HCT116 (cell line): Measurements from ENCODE around the gene ZNF319. TPM values are rescaled to one million over a fixed set of nuclear protein-coding genes. Genes with fewer than 3 reads are reported as not detected.

Experiments used
- ATAC-seq: fragments of 200-7000 bp; cut with Tn5 transposase; 2 replicates; pipeline ENCODE4 v1.9.1; 2020; ENCODE audit warnings: mild to moderate bottlenecking, moderate library complexity
- BruUV-seq: library from RNA; stranded (reverse); fragments of 400-500 nt; replicated peaks from 2 replicates; lab custom pipeline; 2021; lab: Mats Ljungman, UMichigan
- CTCF ChIA-PET: fragments of 300-600 bp; sonication (Branson Sonifier 250); formaldehyde crosslinking; loops from one replicate; lab custom pipeline; 2021; ENCODE audit warnings: antibody characterized with exemption; lab: Charles Lee
- POLR2A ChIA-PET: fragments of 300-600, 350-600 bp; sonication (Branson Sonifier 250); formaldehyde crosslinking; loops from one replicate; lab custom pipeline; 2021; ENCODE audit warnings: antibody characterized with exemption; lab: Charles Lee
- RAD21 ChIA-PET, 2 experiments: fragments of 300-600 bp; sonication (Branson Sonifier 250); formaldehyde crosslinking; loops; one replicate each; lab custom pipeline; 2023; ENCODE audit warnings: low total read pairs in 2 of 2; ENCODE audit not compliant: uncharacterized antibody in 2 of 2, unreplicated experiment in 2 of 2, low non-redundant PET in 1 of 2; lab: Charles Lee
- DNase-seq: peaks from one replicate; pipeline ENCODE4 v3.0.0-alpha.2; 2010; ENCODE audit warnings: low read depth, low spot score
- H2AFZ ChIP-seq: fragments of 200-600 bp; shearing (Covaris generic), sonication (generic); 2 replicates; pipeline ENCODE4 v1.6.1; 2017; ENCODE audit warnings: low read depth, mixed run types, mixed read lengths, antibody characterized with exemption, low read length; ENCODE audit not compliant: poor library complexity, severe bottlenecking
- H3K27ac ChIP-seq: 2 replicates; pipeline ENCODE4 v1.5.1; 2012; ENCODE audit warnings: low read depth, low read length
- H3K27me3 ChIP-seq: fragments of 200-600 bp; sonication (generic); 2 replicates; pipeline ENCODE4 v1.6.1; 2016; ENCODE audit warnings: mixed run types, low read length, mixed read lengths; ENCODE audit not compliant: insufficient read depth
- H3K36me3 ChIP-seq, 2 experiments: fragments of 200-500 bp in 1 of 2; fragments of 200-600 bp in 1 of 2; sonication (Bioruptor generic) in 1 of 2; sonication (generic) in 1 of 2; 2 replicates each; pipeline versions ENCODE4 v1.5.1 to v1.6.1; 2014 to 2016; ENCODE audit warnings: low read length in 2 of 2, inconsistent platforms in 1 of 2, mixed read lengths in 1 of 2, mixed run types in 1 of 2; ENCODE audit not compliant: insufficient read depth in 2 of 2, control insufficient read depth in 1 of 2
- H3K4me1 ChIP-seq, 2 experiments: fragments of 200-600 bp in 1 of 2; sonication (generic) in 1 of 2; 2 replicates each; pipeline versions ENCODE4 v1.5.1 to v1.6.1; 2012 to 2017; ENCODE audit warnings: low read length in 2 of 2, inconsistent platforms in 1 of 2, mild to moderate bottlenecking in 1 of 2, mixed read lengths in 1 of 2, mixed run types in 1 of 2, moderate library complexity in 1 of 2; ENCODE audit not compliant: insufficient read depth in 2 of 2, control insufficient read depth in 1 of 2
- H3K4me2 ChIP-seq: fragments of 200-600 bp; sonication (generic); 2 replicates; pipeline ENCODE4 v1.6.1; 2017; ENCODE audit warnings: mixed run types, low read length, mixed read lengths
- H3K4me3 ChIP-seq, 2 experiments: fragments of 200-600 bp in 1 of 2; sonication (generic) in 1 of 2; replicated peaks in 1 of 2; 2 replicates each; pipeline ENCODE4 v1.5.1; 2011 to 2016; ENCODE audit warnings: low read length in 2 of 2, control low read depth in 1 of 2, low read depth in 1 of 2, mild to moderate bottlenecking in 1 of 2, mixed read lengths in 1 of 2, mixed run types in 1 of 2
- H3K79me2 ChIP-seq: fragments of 200-600 bp; sonication (generic); 2 replicates; pipeline ENCODE4 v1.6.1; 2017; ENCODE audit warnings: mild to moderate bottlenecking, mixed run types, low read length, moderate library complexity, mixed read lengths; ENCODE audit not compliant: insufficient read depth
- H3K9ac ChIP-seq: fragments of 200-600 bp; sonication (generic); 2 replicates; pipeline ENCODE4 v1.6.1; 2016; ENCODE audit warnings: low read length, mixed read lengths
- H3K9me2 ChIP-seq: fragments of 200-600 bp; sonication (generic), shearing (Covaris generic); 2 replicates; pipeline ENCODE4 v1.6.1; 2017; ENCODE audit warnings: mixed run types, mild to moderate bottlenecking, moderate library complexity; ENCODE audit not compliant: insufficient read depth
- H3K9me3 ChIP-seq, 2 experiments: fragments of 200-500 bp in 1 of 2; fragments of 200-600 bp in 1 of 2; sonication (Bioruptor generic) in 1 of 2; sonication (generic) in 1 of 2; 2 replicates each; pipeline ENCODE4 v1.6.1; 2014 to 2017; ENCODE audit warnings: low read length in 2 of 2, mixed read lengths in 2 of 2, inconsistent platforms in 1 of 2, low read depth in 1 of 2, mild to moderate bottlenecking in 1 of 2, mixed run types in 1 of 2, moderate library complexity in 1 of 2; ENCODE audit not compliant: control insufficient read depth in 1 of 2, insufficient read depth in 1 of 2
- H4K20me1 ChIP-seq: fragments of 200-600 bp; sonication (generic), shearing (Covaris generic); 2 replicates; pipeline ENCODE4 v1.6.1; 2017; ENCODE audit warnings: mixed run types, mild to moderate bottlenecking, moderate library complexity; ENCODE audit not compliant: insufficient read depth
- CTCF ChIP-seq, 3 experiments: fragments of 200-600 bp in 1 of 3; sonication (generic) in 1 of 3; IDR thresholded peaks in 2 of 3; conservative IDR thresholded peaks in 1 of 3; 2 replicates each; pipeline ENCODE4 v1.5.1; 2012 to 2017; ENCODE audit warnings: low read depth in 2 of 3, low read length in 2 of 3, antibody characterized with exemption in 1 of 3, borderline replicate concordance in 1 of 3, control low read depth in 1 of 3, mild to moderate bottlenecking in 1 of 3, mixed read lengths in 1 of 3, mixed run types in 1 of 3, moderate library complexity in 1 of 3; ENCODE audit not compliant: insufficient read depth in 1 of 3
- EGR1 ChIP-seq: IDR thresholded peaks from 2 replicates; pipeline ENCODE4 v1.6.1; 2012; ENCODE audit warnings: low read depth
- ELF1 ChIP-seq: IDR thresholded peaks from 2 replicates; pipeline ENCODE4 v1.6.1; 2012; ENCODE audit warnings: low read depth, borderline replicate concordance
- EZH2phosphoT487 ChIP-seq: fragments of 200-600 bp; IDR thresholded peaks from 2 replicates; pipeline ENCODE4 v1.6.1; 2018; ENCODE audit warnings: antibody characterized with exemption, borderline replicate concordance
- FOSL1 ChIP-seq: IDR thresholded peaks from 2 replicates; pipeline ENCODE4 v1.6.1; 2012; ENCODE audit warnings: low read depth
- MAX ChIP-seq: IDR thresholded peaks from 2 replicates; pipeline ENCODE4 v1.6.1; 2012
- RAD21 ChIP-seq: IDR thresholded peaks from 2 replicates; pipeline ENCODE4 v1.6.1; 2012; ENCODE audit warnings: low read depth, mild to moderate bottlenecking
- REST ChIP-seq: IDR thresholded peaks from 2 replicates; pipeline ENCODE4 v1.6.1; 2012; ENCODE audit warnings: low read depth
- SP1 ChIP-seq: IDR thresholded peaks from 2 replicates; pipeline ENCODE4 v1.6.1; 2012; ENCODE audit warnings: low read depth
- YY1 ChIP-seq: IDR thresholded peaks from 2 replicates; pipeline ENCODE4 v1.6.1; 2011; ENCODE audit warnings: low read length, low read depth, moderate library complexity, mild to moderate bottlenecking; ENCODE audit not compliant: insufficient replicate concordance; ENCODE audit errors: extremely low read depth
- ZFX ChIP-seq: fragments of 450-650 bp; IDR thresholded peaks from 2 replicates; pipeline ENCODE4 v1.6.1; 2017
- ZNF274 ChIP-seq: fragments of 200-500 bp; sonication (Bioruptor generic); IDR thresholded peaks from 2 replicates; pipeline ENCODE4 v1.6.1; 2014; ENCODE audit warnings: mild to moderate bottlenecking, low read depth, low read length, inconsistent platforms
- intact Hi-C: fragments of 100-400 bp; cut with micrococcal nuclease; formaldehyde crosslinking; loops from 2 replicates; pipeline ENCODE4 v1.10.0; 2022
- total RNA-seq: library from RNA; stranded (reverse); gene quantifications from one replicate; pipeline ENCODE4 v1.2.1, GENCODE V29; 2021; ENCODE audit not compliant: unreplicated experiment

Gene ZNF319
- total RNA-seq, 1 experiment from 2014 or later: 7.1 TPM

GRCh38 chr16:58037365-58038057 is 37.0 kb upstream of the ZNF319 start:
- H3K27me3 ChIP-seq: no peaks in the 10 kb centered on the region
- ATAC-seq: no peak
- no peak for TF ChIP-seq MAX
- no peak for TF ChIP-seq ZFX
- TF ChIP-seq RAD21: no peak
- TF ChIP-seq REST: no peak
- TF ChIP-seq ZNF274: no peak
- no peak for TF ChIP-seq SP1
- no peak for TF ChIP-seq EZH2phosphoT487
- no peak for TF ChIP-seq EGR1
- no peak for TF ChIP-seq ELF1
- no peak for TF ChIP-seq FOSL1
- no peak for TF ChIP-seq CTCF (IDR thresholded peaks at IDR 0.05 in 2 of 3, conservative IDR thresholded peaks at IDR 0.05 in 1 of 3; ENCODE audit: borderline replicate concordance in 1 of 3, insufficient read depth in 1 of 3, low read depth in 2 of 3, low read length in 2 of 3)
- no peak for TF ChIP-seq YY1
- TF ChIP-seq, all 23 proteins: peak for 0
- ChIA-PET RAD21 (no interaction called here), POLR2A (no interaction called here), CTCF (no interaction called here)
- H3K4me2 ChIP-seq: no peak overlapping the region
- no peak for DNase-seq
- H3K27ac ChIP-seq: no peak overlapping the region
- peaks cover 5% of the 10 kb centered on the region; the same call in 1 of the 2 replicates for H3K79me2 ChIP-seq
- no peaks in the 10 kb centered on the region for H4K20me1 ChIP-seq
- no TSS peak for BruUV-seq
- H3K36me3 ChIP-seq: peaks cover 5 to 7% of the 10 kb centered on the region in 2 experiments; a peak in 2 of 4 replicates
- peaks cover 0 to 3% of the 10 kb centered on the region in 2 experiments; a peak in 1 of 4 replicates for H3K4me1 ChIP-seq
- H3K9me3 ChIP-seq: no peaks in the 10 kb centered on the region
- intact Hi-C loops: no loop called here
- no peak overlapping the region for H3K9ac ChIP-seq
- H3K9me2 ChIP-seq: no peaks in the 10 kb centered on the region
- H2AFZ ChIP-seq: no peak overlapping the region
- no peak overlapping the region for H3K4me3 ChIP-seq
